IMR-90 (cell line): ENCODE measurements around the gene AHCYL2. TPM values are rescaled to one million over a fixed set of nuclear protein-coding genes. Genes with fewer than 3 reads are reported as not detected.

Source experiments
- ATAC-seq: fragments of 200-7000 bp; cut with Tn5 transposase; 2 replicates; pipeline ENCODE4 v1.9.1; 2020; ENCODE audit warnings: low read depth, mild to moderate bottlenecking, moderate library complexity
- Bru-seq: library from RNA; stranded (reverse); fragments of 400-500 nt; gene quantifications from one replicate; lab custom pipeline; 2021; lab: Mats Ljungman, UMichigan
- BruChase-seq, 2 experiments: library from RNA; stranded (reverse); fragments of 400-500 nt; gene quantifications; one replicate each; lab custom pipeline; 2021; lab: Mats Ljungman, UMichigan
- BruUV-seq: library from RNA; stranded (reverse); fragments of 400-500 nt; replicated peaks from 2 replicates; lab custom pipeline; 2021; lab: Mats Ljungman, UMichigan
- CTCF ChIA-PET: fragments of 300-600 bp; formaldehyde crosslinking; extraction: SDS; loops from one replicate; lab custom pipeline; 2021; ENCODE audit warnings: antibody characterized with exemption; lab: Yijun Ruan, JAX
- POLR2A ChIA-PET: fragments of 300-600 bp; sonication (Branson Sonifier 250); formaldehyde crosslinking; loops from one replicate; lab custom pipeline; 2022; ENCODE audit warnings: antibody characterized with exemption; ENCODE audit not compliant: unreplicated experiment; lab: Charles Lee
- DNase-seq: peaks from one replicate; pipeline ENCODE4 v3.0.0; 2013
- H2AFZ ChIP-seq: replicated peaks from 2 replicates; pipeline ENCODE3; 2013; ENCODE audit warnings: low read length, mild to moderate bottlenecking; ENCODE audit not compliant: poor library complexity
- H2AK5ac ChIP-seq: 2 replicates; pipeline ENCODE4 v1.6.1; 2013; ENCODE audit warnings: low read depth, low read length, inconsistent platforms
- H2AK9ac ChIP-seq: replicated peaks from 2 replicates; pipeline ENCODE3; 2013; ENCODE audit warnings: mild to moderate bottlenecking, low read depth, low read length, moderate library complexity; ENCODE audit not compliant: poor library complexity
- H2BK120ac ChIP-seq: 2 replicates; pipeline ENCODE4 v1.6.1; 2013; ENCODE audit warnings: low read depth, low read length, inconsistent platforms
- H2BK15ac ChIP-seq: 3 replicates; pipeline ENCODE4 v1.6.1; 2013; ENCODE audit warnings: low read depth, low read length, inconsistent platforms
- H2BK20ac ChIP-seq: 2 replicates; pipeline ENCODE4 v1.6.1; 2013; ENCODE audit warnings: low read depth, mild to moderate bottlenecking, inconsistent platforms, low read length, moderate library complexity
- H2BK5ac ChIP-seq: 2 replicates; pipeline ENCODE4 v1.6.1; 2013; ENCODE audit warnings: mild to moderate bottlenecking, low read depth, low read length, inconsistent platforms; ENCODE audit not compliant: poor library complexity, severe bottlenecking
- H3K14ac ChIP-seq: replicated peaks from 2 replicates; pipeline ENCODE4 v1.6.1; 2013; ENCODE audit warnings: low read depth, low read length, inconsistent platforms
- H3K18ac ChIP-seq: 2 replicates; pipeline ENCODE4 v1.6.1; 2013; ENCODE audit warnings: low read depth, low read length, control low read depth
- H3K23ac ChIP-seq: 2 replicates; pipeline ENCODE4 v1.6.1; 2013; ENCODE audit warnings: low read depth, low read length, inconsistent platforms
- H3K27ac ChIP-seq: 2 replicates; pipeline ENCODE4 v1.5.1; 2013; ENCODE audit warnings: mild to moderate bottlenecking, control low read depth, low read length; ENCODE audit not compliant: insufficient read depth
- H3K27me3 ChIP-seq: 2 replicates; pipeline ENCODE4 v1.6.1; 2013; ENCODE audit warnings: low read length; ENCODE audit not compliant: control insufficient read depth, insufficient read depth
- H3K36me3 ChIP-seq: 2 replicates; pipeline ENCODE4 v1.6.1; 2013; ENCODE audit warnings: low read length, mixed read lengths; ENCODE audit not compliant: control insufficient read depth, insufficient read depth
- H3K4ac ChIP-seq: 2 replicates; pipeline ENCODE4 v1.6.1; 2013; ENCODE audit warnings: low read depth, low read length, inconsistent platforms
- H3K4me1 ChIP-seq: 2 replicates; pipeline ENCODE4 v1.6.1; 2013; ENCODE audit warnings: low read length, mixed read lengths; ENCODE audit not compliant: control insufficient read depth, insufficient read depth
- H3K4me2 ChIP-seq: 2 replicates; pipeline ENCODE4 v1.6.1; 2013; ENCODE audit warnings: low read depth, mild to moderate bottlenecking, control low read depth, low read length, moderate library complexity
- H3K4me3 ChIP-seq: 2 replicates; pipeline ENCODE4 v1.5.1; 2013; ENCODE audit warnings: low read depth, mild to moderate bottlenecking, control low read depth, low read length, moderate library complexity; ENCODE audit not compliant: insufficient read depth
- H3K56ac ChIP-seq: 2 replicates; pipeline ENCODE4 v1.6.1; 2013; ENCODE audit warnings: low read length, inconsistent platforms; ENCODE audit not compliant: insufficient read depth; ENCODE audit errors: extremely low read depth
- H3K79me1 ChIP-seq, 2 experiments: 2 replicates each; pipeline ENCODE4 v1.6.1; 2013; ENCODE audit warnings: low read length in 2 of 2, inconsistent platforms in 1 of 2, low read depth in 1 of 2
- H3K9ac ChIP-seq: 2 replicates; pipeline ENCODE4 v1.6.1; 2013; ENCODE audit warnings: low read depth, low read length, control low read depth
- H3K9me1 ChIP-seq: 2 replicates; pipeline ENCODE4 v1.6.1; 2013; ENCODE audit warnings: low read length, inconsistent platforms; ENCODE audit not compliant: insufficient read depth
- H3K9me3 ChIP-seq: 2 replicates; pipeline ENCODE4 v1.6.1; 2013; ENCODE audit warnings: low read length; ENCODE audit not compliant: control insufficient read depth, insufficient read depth
- H4K20me1 ChIP-seq: 2 replicates; pipeline ENCODE4 v1.6.1; 2013; ENCODE audit warnings: low read length, inconsistent platforms; ENCODE audit not compliant: insufficient read depth
- H4K5ac ChIP-seq: 2 replicates; pipeline ENCODE4 v1.6.1; 2013; ENCODE audit warnings: mild to moderate bottlenecking, low read depth, low read length, control low read depth
- H4K8ac ChIP-seq, 2 experiments: 2 replicates each; pipeline ENCODE4 v1.6.1; 2013; ENCODE audit warnings: low read depth in 2 of 2, low read length in 2 of 2, control low read depth in 1 of 2, inconsistent platforms in 1 of 2
- H4K91ac ChIP-seq: 2 replicates; pipeline ENCODE4 v1.6.1; 2013; ENCODE audit warnings: low read depth, low read length, inconsistent platforms; ENCODE audit not compliant: insufficient read depth
- BHLHE40 ChIP-seq: fragments of 150-350 bp; IDR thresholded peaks from 2 replicates; pipeline ENCODE4 v1.6.1; 2016; ENCODE audit warnings: mild to moderate bottlenecking, low read depth, low read length
- CEBPB ChIP-seq: IDR thresholded peaks from 2 replicates; pipeline ENCODE4 v1.6.1; 2012; ENCODE audit warnings: low read depth, low read length, improper control_type of control experiment
- CHD1 ChIP-seq: IDR thresholded peaks from 2 replicates; pipeline ENCODE4 v1.6.1; 2012; ENCODE audit warnings: low read depth, low read length, improper control_type of control experiment
- FOS ChIP-seq: fragments of 150-350 bp; IDR thresholded peaks from 2 replicates; pipeline ENCODE4 v1.6.1; 2016; ENCODE audit warnings: low read depth, low read length
- MAFK ChIP-seq: IDR thresholded peaks from 2 replicates; pipeline ENCODE4 v1.6.1; 2012; ENCODE audit warnings: low read depth, low read length, improper control_type of control experiment
- MAZ ChIP-seq: IDR thresholded peaks from 2 replicates; pipeline ENCODE4 v1.6.1; 2012; ENCODE audit warnings: low read depth, mild to moderate bottlenecking, low read length, improper control_type of control experiment, moderate library complexity, borderline replicate concordance
- MXI1 ChIP-seq: IDR thresholded peaks from 2 replicates; pipeline ENCODE4 v1.6.1; 2012; ENCODE audit warnings: low read depth, mild to moderate bottlenecking, low read length, moderate library complexity, borderline replicate concordance
- NFE2L2 ChIP-seq: fragments of 150-350 bp; IDR thresholded peaks from 2 replicates; pipeline ENCODE4 v1.6.1; 2016; ENCODE audit warnings: low read depth, mild to moderate bottlenecking, low read length
- POLR2A ChIP-seq: IDR thresholded peaks from 2 replicates; pipeline ENCODE4 v1.6.1; 2012; ENCODE audit warnings: mild to moderate bottlenecking, low read depth, low read length
- RAD21 ChIP-seq: IDR thresholded peaks from 2 replicates; pipeline ENCODE4 v1.6.1; 2012; ENCODE audit warnings: low read length, improper control_type of control experiment
- RCOR1 ChIP-seq: IDR thresholded peaks from 2 replicates; pipeline ENCODE4 v1.6.1; 2012; ENCODE audit warnings: mild to moderate bottlenecking, low read length, improper control_type of control experiment; ENCODE audit not compliant: insufficient replicate concordance
- RFX5 ChIP-seq: IDR thresholded peaks from 2 replicates; pipeline ENCODE4 v1.8.0; 2012; ENCODE audit warnings: low read depth, mild to moderate bottlenecking, low read length, moderate library complexity
- SMC3 ChIP-seq: fragments of 150-350 bp; IDR thresholded peaks from 2 replicates; pipeline ENCODE4 v1.6.1; 2016; ENCODE audit warnings: low read depth, mild to moderate bottlenecking, antibody characterized with exemption, low read length, moderate library complexity
- WGBS, 2 experiments: methylation state at CpG; one replicate each; pipeline versions ENCODE4 v1.1.5 to v1.1.7; 2013; ENCODE audit warnings: missing lambda C conversion rate in 2 of 2; ENCODE audit not compliant: insufficient read length in 1 of 2; ENCODE audit errors: extremely low coverage in 2 of 2; 5-methylcytosine and 5-hydroxymethylcytosine counted together
- dilution Hi-C: fragments of 300-500 bp; cut with HindIII; formaldehyde crosslinking; loops from one replicate; pipeline ENCODE4 v1.14.3; 2018; ENCODE audit warnings: low sequenced_read_pairs; ENCODE audit not compliant: unreplicated experiment
- in situ Hi-C: fragments of 300-500 bp; cut with MboI; formaldehyde crosslinking; loops from 3 replicates; pipeline ENCODE4 v1.14.3; 2019; ENCODE audit warnings: low sequenced_read_pairs, inconsistent platforms, mixed read lengths
- intact Hi-C: fragments of 100-400 bp; cut with micrococcal nuclease; formaldehyde crosslinking; loops from 2 replicates; pipeline ENCODE4 v1.10.0; 2022
- long read RNA-seq: library from polyadenylated mRNA; unstranded; transcript quantifications from one replicate; pipeline ENCODE4 v2.0.0, GENCODE V29; 2021; ENCODE audit not compliant: unreplicated experiment
- polyA plus RNA-seq, 3 experiments: library from polyadenylated mRNA; depleted of rRNA; stranded (reverse); fragments of >200 nt; gene quantifications; 2 replicates each; pipeline ENCODE4 v1.2.3, GENCODE V29; 2012; ENCODE audit warnings: low replicate concordance in 1 of 3
- total RNA-seq: library from RNA; depleted of rRNA; stranded (reverse); fragments of >200 nt; gene quantifications from 2 replicates; pipeline ENCODE4 v1.2.3, GENCODE V29; 2012; rRNA removed
- TF ChIP-seq, protein P1 (sequence below): fragments of 150-350 bp; IDR thresholded peaks from 2 replicates; pipeline ENCODE4 v1.6.1; 2017; ENCODE audit warnings: mild to moderate bottlenecking, antibody characterized with exemption, low read length, low read depth

AHCYL2 gene
- 5.7 and 6.7 TPM in 2 replicates for total RNA-seq
- polyA plus RNA-seq (2012; rRNA removed) = 5.9 and 7.6 TPM in 2 replicates
- 1.9 and 3.4 TPM in 2 replicates for polyA plus RNA-seq (2012; cell fraction: cytosol; rRNA removed)
- polyA plus RNA-seq (2012; cell fraction: nucleus; rRNA removed; ENCODE audit: low replicate concordance) = 4.3 and 24.1 TPM in 2 replicates
- Bru-seq, nascent RNA = percentile 72 among the genes with signal in this experiment
- BruChase-seq, experiment 1, labeled RNA remaining after a 6-hour chase = percentile 89 among the genes with signal in this experiment
- percentile 88 among the genes with signal in this experiment for BruChase-seq, experiment 2, labeled RNA remaining after a 2-hour chase
- long read RNA-seq, full-length matches to known transcripts = 3 of 10 reads
- long read RNA-seq, partial matches to known transcripts = 0 of 10 reads
- long read RNA-seq, other reads (novel, unspliced or antisense) = 7 of 10 reads

DNA sequence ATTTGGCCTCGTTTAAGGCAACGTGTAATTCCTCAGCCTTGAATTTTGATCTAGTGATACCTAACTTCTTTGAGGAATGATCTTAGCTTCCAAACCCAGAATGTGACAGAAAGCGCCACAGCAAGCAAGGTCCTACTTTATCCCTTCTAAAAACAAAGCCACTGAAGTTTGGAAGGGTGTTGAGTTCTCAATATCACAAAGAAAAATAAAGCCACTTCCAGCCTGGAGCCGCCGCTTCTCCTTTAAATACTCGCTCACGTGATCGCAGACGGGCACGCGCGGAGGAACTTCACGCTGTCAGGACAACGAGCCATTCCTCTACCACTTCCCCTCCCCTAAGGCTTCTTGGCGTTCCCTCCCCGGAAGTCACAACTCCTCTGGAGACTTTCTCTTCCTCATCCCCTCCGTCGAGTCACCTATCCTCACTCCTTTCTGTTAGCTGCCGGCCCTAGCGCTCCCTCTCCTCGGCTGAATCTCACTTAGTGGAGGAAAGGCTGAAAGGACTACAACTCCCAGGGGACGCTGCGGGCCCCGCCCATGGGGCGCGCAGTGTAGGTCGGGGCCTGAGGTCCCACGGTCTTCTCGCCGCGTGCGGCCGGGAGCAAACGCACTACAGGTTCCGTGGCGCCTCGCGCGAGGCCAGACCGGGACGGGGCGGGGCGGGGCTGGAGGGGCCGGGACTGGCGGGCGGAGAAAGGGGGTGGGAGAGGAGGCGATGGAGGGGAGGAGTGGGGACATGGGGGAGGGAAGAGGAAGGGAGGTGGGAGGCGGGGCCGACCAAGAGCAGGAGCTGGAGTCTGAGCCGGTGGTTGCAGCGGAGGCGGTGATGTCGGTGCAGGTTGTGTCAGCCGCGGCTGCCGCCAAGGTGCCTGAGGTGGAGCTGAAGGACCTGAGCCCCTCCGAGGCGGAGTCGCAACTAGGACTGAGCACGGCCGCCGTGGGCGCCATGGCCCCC is at the start of gene AHCYL2:
Gene AHCYL2, plus strand, starts transcription at position 780 of the 955 bp plus-strand sequence.
- Histone ChIP-seq H2AFZ (peak within 1 kb of the TSS; percentile 98), H4K5ac (peak within 1 kb of the TSS; percentile 66), H2AK9ac (peak within 1 kb of the TSS; percentile 87), H3K23ac (peak within 1 kb of the TSS; percentile 94), H2BK15ac (peak within 1 kb of the TSS; percentile 85), H3K27me3 (no peaks in the 10 kb centered on the region), H2BK120ac (peak within 1 kb of the TSS; percentile 95), H3K18ac (peak within 1 kb of the TSS; percentile 78), H3K9ac (peak within 1 kb of the TSS; percentile 78), H3K56ac (peak within 1 kb of the TSS; percentile 81), H3K4me1 (no peaks in the 10 kb centered on the region; the same call in 1 of the 2 replicates), H3K9me1 (peaks cover 2% of the 10 kb centered on the region; the same call in 1 of the 2 replicates), H3K36me3 (no peaks in the 10 kb centered on the region), H2AK5ac (no peak within 1 kb of the TSS), H3K9me3 (no peaks in the 10 kb centered on the region), H4K20me1 (peaks cover 3% of the 10 kb centered on the region; the same call in 1 of the 2 replicates), H3K4me2 (peak within 1 kb of the TSS; percentile 98), H3K4me3 (peak within 1 kb of the TSS; percentile 72), H2BK20ac (peak within 1 kb of the TSS; percentile 91), H4K8ac (peak within 1 kb of the TSS; percentile 89), H2BK5ac (peak within 1 kb of the TSS; percentile 84), H3K14ac (peak within 1 kb of the TSS; percentile 91), H4K91ac (peak within 1 kb of the TSS; percentile 94), H3K79me1 (peaks cover 0 to 13% of the 10 kb centered on the region in 2 experiments), H3K4ac (peak within 1 kb of the TSS; percentile 97), H3K27ac (peak within 1 kb of the TSS; percentile 78)
- peak; percentile 95 for ATAC-seq
- intact Hi-C loops = loop anchor here (2.0 kb wide), 1 partner anchor 108 kb away; no protein-coding TSS in a partner anchor
- in situ Hi-C loops = no loop called here
- no TSS peak for BruUV-seq
- 0% methylated on average over 8 of the region's 63 CpGs; no CpG with 5 or more reads in 1 of the 2 experiments for WGBS, 2 experiments
- ChIA-PET CTCF (interaction anchor here (0.6 kb wide), 1 partner anchor 149 kb away, joined by 3 read pairs; no protein-coding TSS in a partner anchor), POLR2A (interaction anchor here (0.5 kb wide), 1 partner anchor 19 kb away, joined by 29 read pairs; no protein-coding TSS in a partner anchor)
- DNase-seq = peak; percentile 96
- dilution Hi-C loops = no loop called here
- no peak for TF ChIP-seq MAFK
- TF ChIP-seq, protein P1, sequence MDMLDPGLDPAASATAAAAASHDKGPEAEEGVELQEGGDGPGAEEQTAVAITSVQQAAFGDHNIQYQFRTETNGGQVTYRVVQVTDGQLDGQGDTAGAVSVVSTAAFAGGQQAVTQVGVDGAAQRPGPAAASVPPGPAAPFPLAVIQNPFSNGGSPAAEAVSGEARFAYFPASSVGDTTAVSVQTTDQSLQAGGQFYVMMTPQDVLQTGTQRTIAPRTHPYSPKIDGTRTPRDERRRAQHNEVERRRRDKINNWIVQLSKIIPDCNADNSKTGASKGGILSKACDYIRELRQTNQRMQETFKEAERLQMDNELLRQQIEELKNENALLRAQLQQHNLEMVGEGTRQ = peak; percentile 97
- no peak for TF ChIP-seq RAD21
- TF ChIP-seq SMC3 = no peak
- no peak for TF ChIP-seq NFE2L2
- no peak for TF ChIP-seq CEBPB
- no peak for TF ChIP-seq CHD1
- TF ChIP-seq MAZ = peak; percentile 82; the same call in 1 of the 2 replicates
- TF ChIP-seq POLR2A = peak; percentile 61
- no peak for TF ChIP-seq RCOR1
- TF ChIP-seq FOS = no peak
- peak; percentile 97 for TF ChIP-seq BHLHE40
- TF ChIP-seq MXI1 = peak; percentile 73
- TF ChIP-seq RFX5 = no peak
